NCI-H460 (cell line): ENCODE data around the gene TFG. TPM values are rescaled to one million over a fixed set of nuclear protein-coding genes. Genes with fewer than 3 reads are reported as not detected.

Source experiments
- DNase-seq: peaks from one replicate; pipeline ENCODE4 v3.0.0-alpha.2; 2016; ENCODE audit warnings: low read depth; ENCODE audit errors: extremely low read depth
- total RNA-seq: library from RNA; depleted of rRNA; stranded (reverse); fragments of >200 nt; shearing (Covaris generic); gene quantifications from 2 replicates; pipeline ENCODE4 v1.2.3, GENCODE V29; 2014

TFG gene
- total RNA-seq, 1 experiment from 2014 or later = 83.4 TPM

GRCh38 chr3:100703865-100704264, 5.4 kb upstream of the TFG start:
- DNase-seq = no peak

GRCh38 chr3:100706365-100706764, 2.9 kb upstream of the TFG start:
- no peak for DNase-seq

- DNase-seq = no peak
These were observed 678 bp upstream of the TFG start for GRCh38 chr3:100708644-100708988.

- no peak for DNase-seq
These were observed 557 bp downstream of the TFG start for GRCh38 chr3:100709842-100710260.

DNA sequence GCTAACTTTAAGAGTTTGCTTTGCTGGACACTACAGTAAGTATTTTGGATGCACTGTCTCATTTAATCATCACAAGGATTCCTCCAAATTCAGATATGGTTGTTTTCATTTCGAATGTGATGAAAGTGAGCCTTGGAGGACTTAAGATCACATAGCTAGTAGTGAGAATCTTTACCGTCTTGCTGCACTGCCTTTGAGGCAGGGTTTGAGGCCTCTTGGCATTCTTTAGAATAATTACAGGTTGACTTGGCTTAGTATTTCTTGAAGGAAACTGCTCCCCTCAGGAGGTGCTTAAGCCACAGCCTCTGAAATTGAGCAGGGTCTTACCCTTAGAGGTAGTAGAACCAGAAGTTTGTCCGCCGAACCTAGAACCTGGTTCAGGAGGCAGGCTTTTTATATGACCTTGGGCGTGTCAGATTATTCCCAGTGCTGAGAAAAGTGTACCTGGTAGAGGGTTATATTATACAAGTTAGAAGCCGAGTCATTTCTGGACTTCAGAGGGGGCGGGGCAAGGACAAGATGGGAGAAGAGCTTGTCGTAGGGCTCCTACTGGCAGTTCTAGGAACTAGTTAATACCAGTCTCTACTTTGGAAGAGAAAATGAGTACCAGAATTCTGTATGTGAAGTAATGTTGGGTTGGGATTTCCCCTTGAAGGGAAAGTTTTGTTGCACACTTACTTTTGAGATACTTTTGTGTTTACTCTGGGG, 1.1 kb downstream of the TFG start:
- peak; percentile 44 for DNase-seq

DNA sequence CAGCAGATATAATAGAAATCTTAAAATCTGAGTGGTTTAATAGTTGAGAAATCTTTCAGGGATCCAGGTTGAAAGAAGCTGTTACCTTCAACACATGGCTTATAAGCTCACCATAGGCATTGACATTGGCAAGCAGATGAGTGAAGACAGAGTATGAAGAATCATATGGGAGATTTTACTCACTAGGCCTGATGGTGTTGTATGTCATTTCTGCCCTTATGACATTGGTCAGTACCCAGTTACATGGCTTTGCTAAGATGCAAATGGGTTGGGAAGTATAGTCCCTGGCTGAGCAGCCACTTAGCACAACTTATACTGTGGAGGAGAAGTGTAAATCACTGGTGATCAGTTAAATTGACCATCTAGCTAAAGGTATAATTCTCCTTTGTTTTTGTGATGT, 5.9 kb downstream of the TFG start:
- no peak for DNase-seq

DNA sequence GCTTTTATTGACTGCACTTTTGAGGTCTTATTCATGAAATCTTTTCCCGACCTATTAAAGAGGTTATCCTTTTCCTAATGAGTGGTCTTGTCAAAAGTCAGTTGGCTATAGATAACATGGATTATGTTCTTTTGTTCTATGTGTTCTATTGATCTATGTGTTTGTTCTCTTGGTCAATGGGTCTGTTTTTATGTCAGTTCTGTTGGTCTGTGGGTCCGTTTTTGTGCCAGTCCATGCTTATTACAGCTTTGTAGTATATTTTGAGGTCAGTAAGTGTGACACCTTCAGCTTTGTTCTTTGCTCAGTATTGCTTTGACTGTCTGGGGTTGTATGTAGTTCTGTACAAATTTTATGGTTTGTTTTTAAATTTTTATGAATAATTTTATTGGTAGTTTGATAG, 7.8 kb downstream of the TFG start:
- no peak for DNase-seq

DNA sequence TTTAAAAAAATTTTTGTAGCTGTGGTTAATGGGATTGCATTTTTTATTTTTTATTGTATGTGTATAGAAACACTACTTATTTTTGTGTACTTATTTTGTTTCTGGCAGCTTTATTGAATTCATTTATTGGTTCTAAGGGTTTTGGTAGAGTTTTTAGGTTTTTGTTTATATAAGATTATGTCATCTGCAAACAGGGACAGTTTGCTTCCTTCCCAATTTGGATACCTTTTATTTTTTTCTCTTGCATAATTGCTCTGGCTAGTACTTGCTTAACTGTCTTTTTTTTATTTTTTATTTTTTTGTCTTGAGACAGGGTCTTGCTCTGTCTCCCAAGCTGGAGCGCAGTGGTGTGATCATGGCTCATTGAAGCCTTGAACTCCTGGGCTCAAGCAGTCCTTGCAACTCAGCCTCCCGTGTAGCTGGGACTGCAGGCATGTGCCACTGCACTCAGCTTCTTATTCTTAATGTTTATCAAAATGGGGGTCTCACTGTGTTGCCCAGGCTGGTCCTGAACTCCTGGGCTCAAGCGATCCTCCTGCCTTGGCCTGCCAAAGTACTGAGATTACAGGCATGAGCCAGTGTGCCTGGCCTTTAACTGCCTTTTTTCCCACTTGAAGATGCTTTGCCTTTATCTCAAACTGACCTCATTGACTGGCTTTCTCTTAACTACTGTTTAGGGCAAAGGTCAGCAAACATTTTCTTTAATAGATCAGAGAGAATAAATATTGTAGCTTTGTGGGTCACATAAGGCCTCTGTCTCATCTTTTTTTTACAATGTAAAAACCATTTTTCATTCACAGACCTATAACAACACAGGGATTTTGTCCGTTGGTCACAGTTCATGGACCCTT, 8.6 kb downstream of the TFG start:
- no peak for DNase-seq

GRCh38 chr3:100719136-100719535, 9.8 kb downstream of the TFG start:
- DNase-seq = no peak

DNA sequence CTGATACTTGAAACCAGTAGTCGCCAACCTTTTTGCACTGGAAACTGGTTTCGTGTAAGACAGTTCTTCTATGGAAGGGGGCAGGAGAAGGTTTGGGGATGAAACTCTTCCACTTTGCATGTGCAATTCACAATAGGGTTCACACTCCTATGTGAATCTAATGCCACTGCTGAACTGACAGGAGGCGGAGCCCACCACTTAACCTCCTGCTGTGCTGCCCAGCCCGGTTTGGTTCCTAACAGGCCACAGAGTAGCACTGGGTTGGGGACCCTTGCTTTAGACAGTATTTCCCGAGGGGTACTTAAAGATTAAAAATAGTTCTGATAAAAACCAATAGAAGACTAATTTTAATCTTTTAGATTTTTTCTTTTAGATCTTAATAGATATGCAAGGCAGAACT, 11.1 kb downstream of the TFG start:
- no peak for DNase-seq

DNA sequence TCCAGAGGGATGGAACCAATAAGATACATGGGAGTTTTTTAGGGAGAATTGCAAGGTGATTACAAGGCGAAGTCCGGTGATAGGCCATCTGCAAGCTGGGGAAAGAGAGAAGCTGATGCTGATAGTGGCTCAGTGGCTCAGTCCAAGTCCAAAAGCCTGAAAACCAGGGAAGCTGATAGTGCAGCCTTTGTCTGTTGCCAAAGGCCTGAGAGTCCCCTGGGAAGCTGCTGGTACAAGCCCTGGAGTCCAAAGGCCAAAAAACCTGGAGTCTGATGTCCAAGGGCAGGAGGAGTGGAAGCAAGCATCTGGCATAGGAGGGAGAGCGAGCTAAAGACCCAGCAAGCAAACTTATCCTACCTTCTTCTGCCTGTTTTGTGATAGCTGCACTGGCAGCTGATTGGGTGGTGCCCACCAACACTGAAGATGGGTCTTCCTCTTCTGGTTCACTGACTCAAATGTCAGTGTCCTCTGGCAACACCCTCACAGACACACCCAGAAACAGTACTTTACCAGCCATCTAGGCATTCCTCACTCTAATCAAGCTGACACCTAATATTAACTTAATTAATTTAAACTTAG, 16.7 kb downstream of the TFG start:
- DNase-seq = no peak

DNA sequence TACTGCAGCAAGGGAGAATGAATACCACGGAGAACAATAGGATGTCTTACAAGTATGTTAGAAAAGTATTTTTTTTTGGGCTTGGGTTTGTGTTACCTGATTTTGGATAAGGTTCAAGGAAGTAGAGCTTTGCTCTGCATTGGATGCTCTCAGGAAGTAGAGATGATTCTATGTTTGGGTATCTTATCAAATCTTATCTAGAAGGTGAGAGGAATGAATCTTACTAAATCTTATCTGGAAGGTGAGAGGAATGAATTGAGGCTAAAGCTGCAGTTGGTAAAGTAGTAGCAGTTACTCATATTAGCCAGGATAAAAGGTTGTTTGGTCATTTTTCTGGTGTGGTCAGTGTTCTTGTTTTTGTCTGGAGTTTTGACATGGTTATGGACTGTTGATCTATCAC, 17.4 kb downstream of the TFG start:
- DNase-seq = no peak

GRCh38 chr3:100730524-100730923, 21.2 kb downstream of the TFG start:
- no peak for DNase-seq

DNA sequence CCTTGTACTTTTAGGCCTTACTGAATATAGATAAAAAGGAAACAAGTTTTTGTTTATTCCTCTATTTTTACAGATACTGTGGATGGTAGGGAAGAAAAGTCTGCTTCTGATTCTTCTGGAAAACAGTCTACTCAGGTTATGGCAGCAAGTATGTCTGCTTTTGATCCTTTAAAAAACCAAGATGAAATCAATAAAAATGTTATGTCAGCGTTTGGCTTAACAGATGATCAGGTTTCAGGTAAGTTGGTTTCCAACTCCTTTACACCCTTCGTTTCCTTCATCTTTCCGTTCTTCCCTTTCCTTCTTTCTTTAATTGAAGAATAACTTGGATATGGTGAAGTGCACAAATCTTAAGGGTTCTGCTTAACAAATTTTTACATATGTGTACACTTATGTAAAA, 23.1 kb downstream of the TFG start:
- DNase-seq = no peak

DNA sequence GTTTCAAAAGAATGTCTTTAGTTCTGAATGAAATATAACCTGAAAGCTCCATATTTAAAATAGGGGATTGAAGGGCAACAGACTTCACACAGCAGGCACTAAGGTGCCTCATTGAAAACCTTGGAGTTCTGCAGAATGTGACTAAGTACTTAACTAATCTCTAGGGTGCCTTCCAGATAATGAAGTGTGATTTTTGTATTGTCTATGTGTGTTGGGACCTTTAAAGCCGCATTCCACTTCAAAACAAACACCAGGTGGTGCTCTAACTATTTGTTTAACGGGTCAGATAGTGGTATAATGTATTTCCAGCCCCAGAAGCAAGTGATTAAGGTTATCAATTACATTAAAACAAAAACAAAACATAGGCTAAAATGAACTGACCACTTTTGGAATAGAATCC, 28.0 kb downstream of the TFG start:
- DNase-seq = peak; percentile 9

GRCh38 chr3:100740207-100740606, 30.9 kb downstream of the TFG start:
- DNase-seq = no peak

- no peak for DNase-seq
These were observed 34.2 kb downstream of the TFG start for GRCh38 chr3:100743535-100743934.

- no peak for DNase-seq
These were observed 35.4 kb downstream of the TFG start for GRCh38 chr3:100744671-100745070.

GRCh38 chr3:100745617-100746016, 36.3 kb downstream of the TFG start:
- no peak for DNase-seq

- no peak for DNase-seq
These were observed 36.8 kb downstream of the TFG start for GRCh38 chr3:100746092-100746491.

DNA sequence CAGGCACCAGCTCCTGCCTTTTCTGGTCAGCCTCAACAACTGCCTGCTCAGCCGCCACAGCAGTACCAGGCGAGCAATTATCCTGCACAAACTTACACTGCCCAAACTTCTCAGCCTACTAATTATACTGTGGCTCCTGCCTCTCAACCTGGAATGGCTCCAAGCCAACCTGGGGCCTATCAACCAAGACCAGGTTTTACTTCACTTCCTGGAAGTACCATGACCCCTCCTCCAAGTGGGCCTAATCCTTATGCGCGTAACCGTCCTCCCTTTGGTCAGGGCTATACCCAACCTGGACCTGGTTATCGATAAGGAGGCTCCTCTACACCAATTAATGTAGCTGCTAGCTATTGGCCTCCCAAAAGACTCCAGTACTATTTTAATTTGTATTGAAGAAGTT, 38.9 kb downstream of the TFG start:
- DNase-seq = no peak

DNA sequence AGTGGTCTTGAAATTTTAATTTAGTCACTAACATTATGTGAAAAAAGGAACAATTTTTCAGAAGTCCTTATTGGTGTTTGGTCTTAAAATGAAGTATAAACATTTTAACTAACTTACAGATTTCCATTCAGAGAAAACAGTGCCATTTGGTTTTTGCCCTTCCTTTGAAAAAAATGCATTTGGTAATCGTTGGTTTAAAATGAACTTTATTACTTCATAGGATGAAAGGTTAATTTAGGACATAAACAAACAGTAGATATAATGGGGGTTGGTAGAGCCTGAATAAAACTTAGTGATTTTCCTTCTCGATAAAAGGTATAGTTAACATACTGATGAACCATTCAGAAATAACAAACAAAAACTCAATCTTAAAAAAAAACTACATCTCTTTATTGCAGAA, 39.7 kb downstream of the TFG start:
- DNase-seq = no peak
